Chondrocyte (in vitro differentiated cells): Measurements from ENCODE around the gene NXPE3. TPM values are rescaled to one million over a fixed set of nuclear protein-coding genes. Genes with fewer than 3 reads are reported as not detected.

Experiments used
- DNase-seq: peaks from one replicate; pipeline ENCODE4 v3.0.0; 2021; ENCODE audit warnings: mixed read lengths, low spot score
- H3K27ac Mint-ChIP-seq: one replicate; pipeline ENCODE4 v1.8.0; 2021; ENCODE audit warnings: mild to moderate bottlenecking, moderate library complexity, mixed read lengths; ENCODE audit not compliant: unreplicated experiment
- H3K27me3 Mint-ChIP-seq: 2 replicates; pipeline ENCODE4 v1.8.0; 2021; ENCODE audit warnings: low read depth, mixed read lengths
- H3K36me3 Mint-ChIP-seq: 2 replicates; pipeline ENCODE4 v1.8.0; 2021; ENCODE audit warnings: low read depth, mixed read lengths
- H3K4me1 Mint-ChIP-seq: 2 replicates; pipeline ENCODE4 v1.8.0; 2021; ENCODE audit warnings: low read depth, mild to moderate bottlenecking, mixed read lengths
- H3K4me3 Mint-ChIP-seq: one replicate; pipeline ENCODE4 v1.8.0; 2021; ENCODE audit warnings: mild to moderate bottlenecking, moderate library complexity, mixed read lengths; ENCODE audit not compliant: unreplicated experiment
- H3K9me3 Mint-ChIP-seq: 2 replicates; pipeline ENCODE4 v1.8.0; 2021; ENCODE audit warnings: low read depth, mixed read lengths
- CTCF ChIP-seq: fragments of 200-600 bp; sonication (generic); IDR thresholded peaks from 2 replicates; pipeline ENCODE4 v1.5.0; 2021; ENCODE audit warnings: antibody characterized with exemption, mild to moderate bottlenecking, moderate library complexity
- total RNA-seq: library from RNA; stranded (reverse); gene quantifications from 3 replicates; pipeline ENCODE4 v1.2.1, GENCODE V29; 2021

NXPE3 gene
- total RNA-seq, 1 donor from 2014 or later = 20.3 TPM

- H3K4me1 Mint-ChIP-seq = peaks cover 25% of the 10 kb centered on the region
- peaks cover 5% of the 10 kb centered on the region for H3K36me3 Mint-ChIP-seq
- no peak for TF ChIP-seq CTCF
- no peaks in the 10 kb centered on the region for H3K27me3 Mint-ChIP-seq
- no peak overlapping the region for H3K27ac Mint-ChIP-seq
- DNase-seq = no peak
- H3K9me3 Mint-ChIP-seq = no peaks in the 10 kb centered on the region
- H3K4me3 Mint-ChIP-seq = no peak overlapping the region
Measured at GRCh38 chr3:101811875-101812274, 32.9 kb downstream of the NXPE3 start.

- peaks cover 8% of the 10 kb centered on the region for H3K36me3 Mint-ChIP-seq
- H3K4me1 Mint-ChIP-seq = peaks cover 25% of the 10 kb centered on the region
- no peaks in the 10 kb centered on the region for H3K27me3 Mint-ChIP-seq
- H3K9me3 Mint-ChIP-seq = no peaks in the 10 kb centered on the region
- DNase-seq = no peak
- H3K27ac Mint-ChIP-seq = no peak overlapping the region
- TF ChIP-seq CTCF = no peak
- no peak overlapping the region for H3K4me3 Mint-ChIP-seq
Measured at GRCh38 chr3:101812895-101813294, 33.9 kb downstream of the NXPE3 start.

GRCh38 chr3:101813817-101814440 is 34.9 kb downstream of the NXPE3 start:
- Mint-ChIP-seq H3K4me1 (peaks cover 24% of the 10 kb centered on the region), H3K9me3 (no peaks in the 10 kb centered on the region), H3K27me3 (no peaks in the 10 kb centered on the region), H3K36me3 (peaks cover 10% of the 10 kb centered on the region), H3K4me3 (no peak overlapping the region), H3K27ac (no peak overlapping the region)
- DNase-seq = no peak
- TF ChIP-seq CTCF = peak; percentile 92

- Mint-ChIP-seq H3K27me3 (no peaks in the 10 kb centered on the region), H3K27ac (no peak overlapping the region), H3K4me1 (peaks cover 15% of the 10 kb centered on the region), H3K36me3 (peaks cover 12% of the 10 kb centered on the region), H3K9me3 (no peaks in the 10 kb centered on the region), H3K4me3 (no peak overlapping the region)
- no peak for DNase-seq
- TF ChIP-seq CTCF = no peak
Measured at GRCh38 chr3:101814835-101815234, 35.8 kb downstream of the NXPE3 start.

- Mint-ChIP-seq H3K9me3 (no peaks in the 10 kb centered on the region), H3K27me3 (no peaks in the 10 kb centered on the region), H3K27ac (no peak overlapping the region), H3K4me1 (peaks cover 9% of the 10 kb centered on the region), H3K36me3 (peaks cover 15% of the 10 kb centered on the region), H3K4me3 (no peak overlapping the region)
- no peak for DNase-seq
- TF ChIP-seq CTCF = no peak
Measured at GRCh38 chr3:101816215-101817149, 37.5 kb downstream of the NXPE3 start.
